ENCODE measurements around the gene ARHGAP45. TPM values are rescaled to one million over a fixed set of nuclear protein-coding genes. Genes with fewer than 3 reads are reported as not detected.

ARHGAP45 gene
- total and polyA plus RNA-seq, 2 experiments from 2014 or later, result 24.7 to 71.8 TPM

DNA sequence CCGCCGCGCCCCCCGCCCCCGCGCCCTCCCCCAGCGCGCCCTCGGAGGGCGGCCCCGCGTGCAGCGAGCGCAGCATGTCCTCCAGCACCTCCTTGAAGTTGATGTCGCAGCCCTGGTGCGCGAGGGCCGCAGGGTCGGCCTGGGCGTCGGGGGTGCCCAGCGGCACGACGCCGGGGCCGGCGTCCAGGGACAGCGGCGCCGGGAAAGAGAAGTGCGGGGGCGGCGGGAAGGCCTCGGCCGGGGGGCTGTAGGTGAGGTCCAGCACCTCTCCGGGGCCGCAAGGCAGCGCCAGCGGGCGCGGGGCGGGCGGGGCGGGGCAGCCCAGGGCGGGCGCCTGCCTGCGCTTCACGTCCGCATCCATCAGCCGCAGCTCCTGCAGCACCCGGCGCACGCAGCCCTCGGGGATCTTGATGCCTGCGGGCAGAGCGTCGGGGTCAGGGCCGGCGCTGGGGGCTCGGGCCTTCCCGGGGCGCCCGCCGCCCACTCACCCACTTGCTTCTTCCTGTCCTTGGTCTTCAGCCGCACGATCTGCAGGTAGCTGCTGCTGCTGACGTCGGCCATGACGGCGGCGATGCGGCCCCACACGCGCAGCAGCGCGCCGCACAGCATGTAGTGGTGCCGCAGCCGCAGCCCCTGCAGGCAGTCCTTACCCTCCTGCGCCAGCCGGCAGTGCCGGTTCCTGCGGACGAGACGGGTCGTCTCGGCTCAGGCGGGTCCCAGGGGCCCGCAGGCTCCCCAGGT is 41.5 kb downstream of the ARHGAP45 start (continued):
- TF ChIP-seq, protein P1, sequence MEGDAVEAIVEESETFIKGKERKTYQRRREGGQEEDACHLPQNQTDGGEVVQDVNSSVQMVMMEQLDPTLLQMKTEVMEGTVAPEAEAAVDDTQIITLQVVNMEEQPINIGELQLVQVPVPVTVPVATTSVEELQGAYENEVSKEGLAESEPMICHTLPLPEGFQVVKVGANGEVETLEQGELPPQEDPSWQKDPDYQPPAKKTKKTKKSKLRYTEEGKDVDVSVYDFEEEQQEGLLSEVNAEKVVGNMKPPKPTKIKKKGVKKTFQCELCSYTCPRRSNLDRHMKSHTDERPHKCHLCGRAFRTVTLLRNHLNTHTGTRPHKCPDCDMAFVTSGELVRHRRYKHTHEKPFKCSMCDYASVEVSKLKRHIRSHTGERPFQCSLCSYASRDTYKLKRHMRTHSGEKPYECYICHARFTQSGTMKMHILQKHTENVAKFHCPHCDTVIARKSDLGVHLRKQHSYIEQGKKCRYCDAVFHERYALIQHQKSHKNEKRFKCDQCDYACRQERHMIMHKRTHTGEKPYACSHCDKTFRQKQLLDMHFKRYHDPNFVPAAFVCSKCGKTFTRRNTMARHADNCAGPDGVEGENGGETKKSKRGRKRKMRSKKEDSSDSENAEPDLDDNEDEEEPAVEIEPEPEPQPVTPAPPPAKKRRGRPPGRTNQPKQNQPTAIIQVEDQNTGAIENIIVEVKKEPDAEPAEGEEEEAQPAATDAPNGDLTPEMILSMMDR (conservative IDR thresholded peaks at IDR 0.05; ENCODE audit: low read depth in 2 of 2), result no peak
- no peak for TF ChIP-seq ZNF331 (CRISPR knock-in tag; IDR thresholded peaks at IDR 0.05; ENCODE audit: low read depth)
- TF ChIP-seq POLR2AphosphoS5 (IDR thresholded peaks at IDR 0.05; ENCODE audit: low read depth), result no peak; the same call in 1 of the 2 replicates
- TF ChIP-seq ZNF114 (CRISPR knock-in tag; IDR thresholded peaks at IDR 0.05), result no peak
- TF ChIP-seq EZH2phosphoT487 (IDR thresholded peaks at IDR 0.05; ENCODE audit: unreplicated experiment), result no peak
- no peak for TF ChIP-seq REST (IDR thresholded peaks at IDR 0.05; ENCODE audit: unreplicated experiment)
- no peak for TF ChIP-seq ETS1 (IDR thresholded peaks at IDR 0.05)
- TF ChIP-seq EZH2 (IDR thresholded peaks at IDR 0.05; ENCODE audit: low read depth, unreplicated experiment), result no peak
- TF ChIP-seq CREB1 (CRISPR knock-in tag; IDR thresholded peaks at IDR 0.05; ENCODE audit: low read depth), result no peak

DNA sequence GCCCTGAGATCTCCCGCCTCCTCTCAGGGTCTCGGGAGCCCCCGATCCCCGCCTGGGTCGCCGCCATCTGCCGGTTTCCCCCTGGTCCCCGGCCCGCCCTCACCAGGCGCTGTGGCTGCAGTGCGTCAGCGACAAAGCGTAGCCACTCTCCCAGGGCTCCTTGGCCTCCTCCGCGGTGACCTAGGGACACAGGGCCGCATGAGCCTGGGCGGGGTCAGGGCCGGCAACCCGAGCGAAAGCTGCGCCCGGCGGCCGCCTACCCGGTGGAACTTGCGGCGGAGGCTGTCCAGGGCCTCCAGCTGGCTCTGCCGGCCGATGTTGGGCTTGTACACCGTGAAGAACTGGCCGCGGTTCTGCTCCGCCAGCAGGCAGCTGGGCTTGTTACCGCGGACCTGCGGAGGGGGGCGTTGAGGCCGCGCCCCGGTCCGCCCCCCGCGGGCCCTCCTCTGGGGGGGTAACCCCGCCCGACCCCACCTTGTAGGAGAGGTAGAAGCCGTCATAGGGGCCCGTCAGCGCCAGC is 42.1 kb downstream of the ARHGAP45 start:
- H3K27me3 Mint-ChIP-seq (ENCODE audit: insufficient read depth, low read depth, poor library complexity), result peaks cover 10% of the 10 kb centered on the region
- Histone ChIP-seq H3K4me1 (ENCODE audit: insufficient read depth) (no peaks in the 10 kb centered on the region), H3K27me3 (ENCODE audit: insufficient read depth) (no peaks in the 10 kb centered on the region), H3K79me2 (replicated peaks; ENCODE audit: insufficient read depth) (no peaks in the 10 kb centered on the region), H2AFZ (no peak overlapping the region), H3K4me3 (no peak overlapping the region), H3K4me2 (no peak overlapping the region), H3F3A (replicated peaks; ENCODE audit: low read depth) (0 out of 2 replicates have a peak, but pooled peaks cover 10% of the 10 kb centered on the region), H3K36me3 (ENCODE audit: insufficient read depth) (0 out of 2 replicates have a peak, but pooled peaks cover 3% of the 10 kb centered on the region), H3K9me2 (ENCODE audit: insufficient read depth) (no peaks in the 10 kb centered on the region), H4K20me1 (replicated peaks; ENCODE audit: insufficient read depth) (no peaks in the 10 kb centered on the region; the same call in 1 of the 2 replicates), H3K27ac (ENCODE audit: low read depth) (no peak overlapping the region)
- no peak for DNase-seq (ENCODE audit: low spot score)
- H3K36me3 Mint-ChIP-seq (ENCODE audit: low read depth), result peaks cover 12% of the 10 kb centered on the region
- ATAC-seq, result no peak
- H3K27ac Mint-ChIP-seq, result no peak overlapping the region
- no peaks in the 10 kb centered on the region for H3K9me3 Mint-ChIP-seq
- peaks cover 11% of the 10 kb centered on the region; the same call in 1 of the 3 replicates for H3K4me1 Mint-ChIP-seq
- H3K4me3 Mint-ChIP-seq, result no peak overlapping the region
- TF ChIP-seq POLR2AphosphoS5 (IDR thresholded peaks at IDR 0.05; ENCODE audit: low read depth) (no peak), ZNF331 (CRISPR knock-in tag; IDR thresholded peaks at IDR 0.05; ENCODE audit: low read depth) (no peak), STAT1 (IDR thresholded peaks at IDR 0.05; ENCODE audit: unreplicated experiment) (no peak), JUNB (IDR thresholded peaks at IDR 0.05; ENCODE audit: unreplicated experiment) (no peak), ZNF114 (CRISPR knock-in tag; IDR thresholded peaks at IDR 0.05) (no peak), ETS1 (IDR thresholded peaks at IDR 0.05) (no peak)
